Neural progenitor cell (in vitro differentiated cells): ENCODE data around the gene CCNG1.

ENCODE experiments used
- EZH2 ChIP-seq: fragments of 200-600 bp; sonication (generic); IDR thresholded peaks from 2 replicates; pipeline ENCODE4 v1.6.1; 2017; ENCODE audit warnings: antibody characterized with exemption, mild to moderate bottlenecking, moderate library complexity
- TF ChIP-seq, protein P1 (sequence below): fragments of 200-600 bp; sonication (generic); IDR thresholded peaks from 2 replicates; pipeline ENCODE4 v1.5.1; 2017; ENCODE audit warnings: antibody characterized with exemption, mild to moderate bottlenecking

DNA sequence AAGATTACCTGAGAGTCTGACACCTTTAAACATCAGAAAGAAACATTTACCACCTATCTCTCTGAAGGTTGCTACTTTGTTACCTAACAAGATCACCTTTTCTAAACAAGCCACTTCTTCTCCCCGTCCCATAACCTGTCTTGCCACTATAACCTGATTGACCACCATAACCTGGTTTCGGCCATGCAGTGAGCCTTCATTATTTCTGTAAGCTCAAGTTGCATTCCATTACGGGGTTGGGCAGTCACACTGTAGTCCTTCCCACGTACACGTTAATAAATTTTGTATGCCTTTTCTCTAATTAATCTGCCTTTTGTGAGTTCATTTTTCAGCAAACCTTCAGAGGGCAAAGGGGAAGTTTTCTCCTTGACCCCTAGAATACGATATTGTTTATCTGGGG, 28.0 kb upstream of the CCNG1 start:
- no peak for TF ChIP-seq EZH2
- TF ChIP-seq, protein P1, sequence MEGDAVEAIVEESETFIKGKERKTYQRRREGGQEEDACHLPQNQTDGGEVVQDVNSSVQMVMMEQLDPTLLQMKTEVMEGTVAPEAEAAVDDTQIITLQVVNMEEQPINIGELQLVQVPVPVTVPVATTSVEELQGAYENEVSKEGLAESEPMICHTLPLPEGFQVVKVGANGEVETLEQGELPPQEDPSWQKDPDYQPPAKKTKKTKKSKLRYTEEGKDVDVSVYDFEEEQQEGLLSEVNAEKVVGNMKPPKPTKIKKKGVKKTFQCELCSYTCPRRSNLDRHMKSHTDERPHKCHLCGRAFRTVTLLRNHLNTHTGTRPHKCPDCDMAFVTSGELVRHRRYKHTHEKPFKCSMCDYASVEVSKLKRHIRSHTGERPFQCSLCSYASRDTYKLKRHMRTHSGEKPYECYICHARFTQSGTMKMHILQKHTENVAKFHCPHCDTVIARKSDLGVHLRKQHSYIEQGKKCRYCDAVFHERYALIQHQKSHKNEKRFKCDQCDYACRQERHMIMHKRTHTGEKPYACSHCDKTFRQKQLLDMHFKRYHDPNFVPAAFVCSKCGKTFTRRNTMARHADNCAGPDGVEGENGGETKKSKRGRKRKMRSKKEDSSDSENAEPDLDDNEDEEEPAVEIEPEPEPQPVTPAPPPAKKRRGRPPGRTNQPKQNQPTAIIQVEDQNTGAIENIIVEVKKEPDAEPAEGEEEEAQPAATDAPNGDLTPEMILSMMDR = no peak
